Chondrocyte (in vitro differentiated cells): ENCODE results near the gene REC114. TPM values are rescaled to one million over a fixed set of nuclear protein-coding genes. Genes with fewer than 3 reads are reported as not detected.
"Not testable (repeated sequence)": the region's sequence is repeated elsewhere in the genome, so short reads cannot be mapped to it uniquely, and the experiment has no call there.

ENCODE experiments used
- DNase-seq: peaks from one replicate; pipeline ENCODE4 v3.0.0; 2021; ENCODE audit warnings: mixed read lengths, low spot score
- H3K27ac Mint-ChIP-seq: one replicate; pipeline ENCODE4 v1.8.0; 2021; ENCODE audit warnings: mild to moderate bottlenecking, moderate library complexity, mixed read lengths; ENCODE audit not compliant: unreplicated experiment
- H3K27me3 Mint-ChIP-seq: 2 replicates; pipeline ENCODE4 v1.8.0; 2021; ENCODE audit warnings: low read depth, mixed read lengths
- H3K36me3 Mint-ChIP-seq: 2 replicates; pipeline ENCODE4 v1.8.0; 2021; ENCODE audit warnings: low read depth, mixed read lengths
- H3K4me1 Mint-ChIP-seq: 2 replicates; pipeline ENCODE4 v1.8.0; 2021; ENCODE audit warnings: low read depth, mild to moderate bottlenecking, mixed read lengths
- H3K4me3 Mint-ChIP-seq: one replicate; pipeline ENCODE4 v1.8.0; 2021; ENCODE audit warnings: mild to moderate bottlenecking, moderate library complexity, mixed read lengths; ENCODE audit not compliant: unreplicated experiment
- H3K9me3 Mint-ChIP-seq: 2 replicates; pipeline ENCODE4 v1.8.0; 2021; ENCODE audit warnings: low read depth, mixed read lengths
- CTCF ChIP-seq: fragments of 200-600 bp; sonication (generic); IDR thresholded peaks from 2 replicates; pipeline ENCODE4 v1.5.0; 2021; ENCODE audit warnings: antibody characterized with exemption, mild to moderate bottlenecking, moderate library complexity
- total RNA-seq: library from RNA; stranded (reverse); gene quantifications from 3 replicates; pipeline ENCODE4 v1.2.1, GENCODE V29; 2021

The REC114 gene
- total RNA-seq, 1 donor from 2014 or later = not detected

- Mint-ChIP-seq H3K4me1 (no peaks in the 10 kb centered on the region), H3K36me3 (no peaks in the 10 kb centered on the region), H3K4me3 (no peak overlapping the region)
These were observed 16.5 kb upstream of the REC114 start for GRCh38 chr15:73426323-73426994.

GRCh38 chr15:73431329-73431728 is 11.6 kb upstream of the REC114 start:
- not testable (repeated sequence) for H3K27ac Mint-ChIP-seq, H3K36me3 Mint-ChIP-seq, DNase-seq, H3K4me3 Mint-ChIP-seq, H3K9me3 Mint-ChIP-seq, H3K4me1 Mint-ChIP-seq
- peaks cover 49% of the 10 kb centered on the region for H3K27me3 Mint-ChIP-seq

More at GRCh38 chr15:73426323-73426994, 16.5 kb upstream of the REC114 start:
- Mint-ChIP-seq H3K9me3 (no peaks in the 10 kb centered on the region), H3K27ac (no peak overlapping the region), H3K27me3 (peaks cover 46% of the 10 kb centered on the region)
- no peak for TF ChIP-seq CTCF
- no peak for DNase-seq

GRCh38 chr15:73433873-73434272 is 9.1 kb upstream of the REC114 start:
- no peak for DNase-seq
- no peak for TF ChIP-seq CTCF
- Mint-ChIP-seq H3K4me1 (no peaks in the 10 kb centered on the region), H3K4me3 (no peak overlapping the region), H3K27me3 (peaks cover 53% of the 10 kb centered on the region), H3K36me3 (peaks cover 2% of the 10 kb centered on the region), H3K9me3 (peaks cover 3% of the 10 kb centered on the region), H3K27ac (no peak overlapping the region)

GRCh38 chr15:73436613-73437012 is 6.4 kb upstream of the REC114 start:
- H3K4me3 Mint-ChIP-seq = no peak overlapping the region
- TF ChIP-seq CTCF = no peak
- peaks cover 3% of the 10 kb centered on the region for H3K9me3 Mint-ChIP-seq
- peaks cover 2% of the 10 kb centered on the region for H3K36me3 Mint-ChIP-seq
- H3K4me1 Mint-ChIP-seq = no peaks in the 10 kb centered on the region
- H3K27me3 Mint-ChIP-seq = peaks cover 46% of the 10 kb centered on the region
- H3K27ac Mint-ChIP-seq = no peak overlapping the region
- DNase-seq = no peak

GRCh38 chr15:73437543-73438109 is 5.3 kb upstream of the REC114 start:
- H3K9me3 Mint-ChIP-seq = no peaks in the 10 kb centered on the region
- no peak for DNase-seq
- no peak overlapping the region for H3K27ac Mint-ChIP-seq
- no peak for TF ChIP-seq CTCF
- H3K4me3 Mint-ChIP-seq = no peak overlapping the region
- H3K27me3 Mint-ChIP-seq = peaks cover 44% of the 10 kb centered on the region
- H3K4me1 Mint-ChIP-seq = no peaks in the 10 kb centered on the region
- H3K36me3 Mint-ChIP-seq = peaks cover 2% of the 10 kb centered on the region

- no peak for DNase-seq
- Mint-ChIP-seq H3K4me1 (no peaks in the 10 kb centered on the region), H3K27me3 (peaks cover 43% of the 10 kb centered on the region), H3K36me3 (no peaks in the 10 kb centered on the region), H3K27ac (no peak overlapping the region), H3K4me3 (no peak overlapping the region), H3K9me3 (no peaks in the 10 kb centered on the region)
- no peak for TF ChIP-seq CTCF
These were observed 4.3 kb upstream of the REC114 start for GRCh38 chr15:73438651-73439050.
